ENCODE measurements around the gene TMEM63C.

The TMEM63C gene

GRCh38 chr14:77222546-77223225, 41.1 kb downstream of the TMEM63C start:
- TF ChIP-seq ZNF70 (CRISPR knock-in tag; IDR thresholded peaks at IDR 0.05) (peak; percentile 70), ZC3H10 (CRISPR knock-in tag; IDR thresholded peaks at IDR 0.05) (no peak)
- no peak for ATAC-seq

GRCh38 chr14:77224212-77224611, 42.6 kb downstream of the TMEM63C start:
- ATAC-seq, result no peak
- TF ChIP-seq ZC3H10 (CRISPR knock-in tag; IDR thresholded peaks at IDR 0.05), result no peak
- TF ChIP-seq OSR1 (CRISPR knock-in tag; IDR thresholded peaks at IDR 0.05), result no peak
- no peak for TF ChIP-seq PPARA (CRISPR knock-in tag; IDR thresholded peaks at IDR 0.05; ENCODE audit: borderline replicate concordance)
- TF ChIP-seq RARB (CRISPR knock-in tag; IDR thresholded peaks at IDR 0.05), result no peak
- no peak for TF ChIP-seq GLIS3 (CRISPR knock-in tag; IDR thresholded peaks at IDR 0.05)

- TF ChIP-seq ZFP30 (CRISPR knock-in tag; IDR thresholded peaks at IDR 0.05) (no peak), ZNF8 (CRISPR knock-in tag; IDR thresholded peaks at IDR 0.05) (no peak), CSDC2 (CRISPR knock-in tag; IDR thresholded peaks at IDR 0.05) (no peak), SNAI2 (CRISPR knock-in tag; IDR thresholded peaks at IDR 0.05) (no peak), ZNF70 (CRISPR knock-in tag; IDR thresholded peaks at IDR 0.05) (no peak), TSHZ2 (CRISPR knock-in tag; IDR thresholded peaks at IDR 0.05) (no peak), ISL1 (CRISPR knock-in tag; IDR thresholded peaks at IDR 0.05) (no peak), RARB (CRISPR knock-in tag; IDR thresholded peaks at IDR 0.05) (no peak), CREB5 (CRISPR knock-in tag; IDR thresholded peaks at IDR 0.05; ENCODE audit: low read depth) (no peak), ZC3H10 (CRISPR knock-in tag; IDR thresholded peaks at IDR 0.05) (no peak), ESRRG (CRISPR knock-in tag; IDR thresholded peaks at IDR 0.05) (no peak), ZFP3 (CRISPR knock-in tag; IDR thresholded peaks at IDR 0.05) (no peak), GLIS3 (CRISPR knock-in tag; IDR thresholded peaks at IDR 0.05) (no peak)
These were observed 43.7 kb downstream of the TMEM63C start for GRCh38 chr14:77225254-77225653.

GRCh38 chr14:77225892-77226557, 44.4 kb downstream of the TMEM63C start:
- no peak for ATAC-seq
- TF ChIP-seq ZNF8 (CRISPR knock-in tag; IDR thresholded peaks at IDR 0.05) (no peak), ZFP3 (CRISPR knock-in tag; IDR thresholded peaks at IDR 0.05) (no peak), ZFP30 (CRISPR knock-in tag; IDR thresholded peaks at IDR 0.05) (no peak), ZNF565 (CRISPR knock-in tag; conservative IDR thresholded peaks at IDR 0.05; ENCODE audit: low read depth) (no peak), ARNTL (CRISPR knock-in tag; IDR thresholded peaks at IDR 0.05; ENCODE audit: borderline replicate concordance, low read depth) (no peak), TCF4 (CRISPR knock-in tag; IDR thresholded peaks at IDR 0.05; ENCODE audit: borderline replicate concordance) (no peak)

More at GRCh38 chr14:77225254-77225653, 43.7 kb downstream of the TMEM63C start:
- no peak for ATAC-seq

- ATAC-seq, result no peak
- TF ChIP-seq ISL1 (CRISPR knock-in tag; IDR thresholded peaks at IDR 0.05), result no peak
- no peak for TF ChIP-seq BACH2 (CRISPR knock-in tag; IDR thresholded peaks at IDR 0.05; ENCODE audit: borderline replicate concordance)
- no peak for TF ChIP-seq ESRRG (CRISPR knock-in tag; IDR thresholded peaks at IDR 0.05)
- TF ChIP-seq GLIS3 (CRISPR knock-in tag; IDR thresholded peaks at IDR 0.05), result no peak
- TF ChIP-seq CSDC2 (CRISPR knock-in tag; IDR thresholded peaks at IDR 0.05), result no peak
- TF ChIP-seq SNAI2 (CRISPR knock-in tag; IDR thresholded peaks at IDR 0.05), result no peak
- TF ChIP-seq ZC3H10 (CRISPR knock-in tag; IDR thresholded peaks at IDR 0.05), result no peak
- TF ChIP-seq TCF4 (CRISPR knock-in tag; IDR thresholded peaks at IDR 0.05; ENCODE audit: borderline replicate concordance), result no peak
- TF ChIP-seq RARB (CRISPR knock-in tag; IDR thresholded peaks at IDR 0.05), result no peak
- no peak for TF ChIP-seq ZNF565 (CRISPR knock-in tag; conservative IDR thresholded peaks at IDR 0.05; ENCODE audit: low read depth)
- TF ChIP-seq OSR1 (CRISPR knock-in tag; IDR thresholded peaks at IDR 0.05), result no peak
- no peak for TF ChIP-seq CREB5 (CRISPR knock-in tag; IDR thresholded peaks at IDR 0.05; ENCODE audit: low read depth)
- TF ChIP-seq CSRNP3 (CRISPR knock-in tag; IDR thresholded peaks at IDR 0.05), result no peak
- no peak for TF ChIP-seq ZNF70 (CRISPR knock-in tag; IDR thresholded peaks at IDR 0.05)
- TF ChIP-seq ZFP3 (CRISPR knock-in tag; IDR thresholded peaks at IDR 0.05), result no peak
- no peak for TF ChIP-seq PATZ1 (CRISPR knock-in tag; IDR thresholded peaks at IDR 0.05; ENCODE audit: borderline replicate concordance)
- no peak for TF ChIP-seq ZNF8 (CRISPR knock-in tag; IDR thresholded peaks at IDR 0.05)
- TF ChIP-seq PPARA (CRISPR knock-in tag; IDR thresholded peaks at IDR 0.05; ENCODE audit: borderline replicate concordance), result no peak
- TF ChIP-seq ZFP30 (CRISPR knock-in tag; IDR thresholded peaks at IDR 0.05), result no peak
These were observed 46.5 kb downstream of the TMEM63C start for GRCh38 chr14:77228056-77228455.
